Measurements from ENCODE around the gene ADAM19.
A peak's percentile ranks its signal among the peaks of the same experiment; 100 is the strongest.

The ADAM19 gene

GRCh38 chr5:157542282-157543000 lies 33.1 kb downstream of the ADAM19 start:
- no peak for DNase-seq (ENCODE audit: low spot score)

GRCh38 chr5:157541447-157542118 lies 34.0 kb downstream of the ADAM19 start:
- no peak for DNase-seq (ENCODE audit: low spot score)

GRCh38 chr5:157540707-157541446 lies 34.7 kb downstream of the ADAM19 start:
- DNase-seq (ENCODE audit: low spot score): peak; percentile 44

GRCh38 chr5:157540124-157540523 lies 35.5 kb downstream of the ADAM19 start:
- no peak for DNase-seq (ENCODE audit: low spot score)

GRCh38 chr5:157539503-157540022 lies 36.0 kb downstream of the ADAM19 start:
- DNase-seq (ENCODE audit: low spot score): no peak

- DNase-seq (ENCODE audit: low spot score): peak; percentile 97
Measured at GRCh38 chr5:157538311-157538710, 37.3 kb downstream of the ADAM19 start.

- peak; percentile 62 for DNase-seq (ENCODE audit: low spot score)
Measured at GRCh38 chr5:157535042-157535865, 40.3 kb downstream of the ADAM19 start.

- DNase-seq (ENCODE audit: low spot score): no peak
Measured at GRCh38 chr5:157533011-157533481, 42.5 kb downstream of the ADAM19 start.

GRCh38 chr5:157532022-157532421 lies 43.6 kb downstream of the ADAM19 start:
- no peak for DNase-seq (ENCODE audit: low spot score)

- no peak for DNase-seq (ENCODE audit: low spot score)
Measured at GRCh38 chr5:157530226-157530972, 45.2 kb downstream of the ADAM19 start.

- DNase-seq (ENCODE audit: low spot score): no peak
Measured at GRCh38 chr5:157529002-157529401, 46.6 kb downstream of the ADAM19 start.

- no peak for DNase-seq (ENCODE audit: low spot score)
Measured at GRCh38 chr5:157528036-157528632, 47.4 kb downstream of the ADAM19 start.

GRCh38 chr5:157524887-157525286 lies 50.7 kb downstream of the ADAM19 start:
- DNase-seq (ENCODE audit: low spot score): no peak

GRCh38 chr5:157523976-157524375 lies 51.6 kb downstream of the ADAM19 start:
- DNase-seq (ENCODE audit: low spot score): no peak

GRCh38 chr5:157521704-157522029 lies 53.9 kb downstream of the ADAM19 start:
- DNase-seq (ENCODE audit: low spot score): no peak

- DNase-seq (ENCODE audit: low spot score): peak; percentile 76
Measured at GRCh38 chr5:157520911-157521703, 54.5 kb downstream of the ADAM19 start.

GRCh38 chr5:157519579-157520253 lies 55.9 kb downstream of the ADAM19 start:
- DNase-seq (ENCODE audit: low spot score): no peak

GRCh38 chr5:157518963-157519362 lies 56.6 kb downstream of the ADAM19 start:
- no peak for DNase-seq (ENCODE audit: low spot score)

- no peak for DNase-seq (ENCODE audit: low spot score)
Measured at GRCh38 chr5:157516626-157517325, 58.8 kb downstream of the ADAM19 start.
